Measurements from ENCODE around the gene CASZ1. TPM values are rescaled to one million over a fixed set of nuclear protein-coding genes. Genes with fewer than 3 reads are reported as not detected.

The CASZ1 gene
- total and polyA plus RNA-seq, 10 of the 15 experiments (the other 5 are each of a cell fraction or from before 2014, with no cell fraction given): 0.52 to 9.8 (median 3.7) TPM

GRCh38 chr1:10784998-10785727 lies 11.3 kb downstream of the CASZ1 start (continued):
- TF ChIP-seq ELK1 (IDR thresholded peaks at IDR 0.05; ENCODE audit: low read depth, low read length) (no peak), STAT1 (conservative IDR thresholded peaks at IDR 0.05) (no peak), CHD1 (IDR thresholded peaks at IDR 0.05; ENCODE audit: low read depth, low read length) (no peak)

- BruUV-seq (replicated peaks): no TSS peak
- Histone ChIP-seq H2AFZ (ENCODE audit: control insufficient read depth, low read depth, low read length) (no peak overlapping the region), H3K27me3 (replicated peaks in 1 of 2; ENCODE audit: control insufficient read depth in 2 of 2, insufficient read depth in 2 of 2, low read length in 1 of 2) (no peaks in the 10 kb centered on the region), H3K79me2 (ENCODE audit: control insufficient read depth, insufficient read depth, low read length) (no peaks in the 10 kb centered on the region), H3K9ac (ENCODE audit: control insufficient read depth, insufficient read depth, low read length) (no peak overlapping the region), H4K20me1 (ENCODE audit: control insufficient read depth, insufficient read depth) (no peaks in the 10 kb centered on the region), H3K9me3 (replicated peaks; ENCODE audit: control insufficient read depth, insufficient read depth, low read length) (no peaks in the 10 kb centered on the region), H3K27ac (ENCODE audit: control insufficient read depth, insufficient read depth) (no peak overlapping the region), H3K4me1 (ENCODE audit: control insufficient read depth, insufficient read depth, low read length) (no peaks in the 10 kb centered on the region), H3K36me3 (ENCODE audit: control insufficient read depth in 2 of 2, insufficient read depth in 2 of 2, low read length in 1 of 2) (no peaks in the 10 kb centered on the region), H3K4me3 (no peak overlapping the region), H3K4me2 (ENCODE audit: control insufficient read depth, insufficient read depth) (no peak overlapping the region)
- RAD21 ChIA-PET (ENCODE audit: unreplicated experiment): no interaction called here
- 28% methylated on average over 19 of the region's 24 CpGs for WGBS (ENCODE audit: insufficient coverage, insufficient replicate concordance, low lambda C conversion rate, missing lambda C conversion rate)
- in situ Hi-C loops (cut with MboI): no loop called here
- POLR2A ChIA-PET: no interaction called here
- ATAC-seq (no peak), DNase-seq (ENCODE audit: low read depth, low spot score) (no peak), FAIRE-seq (no peak)
- SMC1A ChIA-PET (ENCODE audit: uncharacterized antibody, unreplicated experiment): no interaction called here
- CTCF ChIA-PET: no interaction called here
- TF ChIP-seq ATF2 (IDR thresholded peaks at IDR 0.05; ENCODE audit: low read length) (no peak), RELA (IDR thresholded peaks at IDR 0.05; ENCODE audit: borderline replicate concordance, partially characterized antibody) (no peak), EGR1 (IDR thresholded peaks at IDR 0.05; ENCODE audit: borderline replicate concordance in 1 of 2, low read depth in 2 of 2, low read length in 2 of 2) (no peak), ZNF217 (IDR thresholded peaks at IDR 0.05) (no peak), CEBPZ (IDR thresholded peaks at IDR 0.05; ENCODE audit: low read depth, low read length) (no peak), BCLAF1 (IDR thresholded peaks at IDR 0.05) (no peak)
- intact Hi-C loops (cut with micrococcal nuclease; ENCODE audit: unreplicated experiment): no loop called here
These were observed 13.8 kb downstream of the CASZ1 start for GRCh38 chr1:10782491-10783244.
